ENCODE results near the gene NEK11. TPM values are rescaled to one million over a fixed set of nuclear protein-coding genes. Genes with fewer than 3 reads are reported as not detected.

NEK11 gene
- total RNA-seq, 1 experiment from 2014 or later = 2.5 TPM

DNA sequence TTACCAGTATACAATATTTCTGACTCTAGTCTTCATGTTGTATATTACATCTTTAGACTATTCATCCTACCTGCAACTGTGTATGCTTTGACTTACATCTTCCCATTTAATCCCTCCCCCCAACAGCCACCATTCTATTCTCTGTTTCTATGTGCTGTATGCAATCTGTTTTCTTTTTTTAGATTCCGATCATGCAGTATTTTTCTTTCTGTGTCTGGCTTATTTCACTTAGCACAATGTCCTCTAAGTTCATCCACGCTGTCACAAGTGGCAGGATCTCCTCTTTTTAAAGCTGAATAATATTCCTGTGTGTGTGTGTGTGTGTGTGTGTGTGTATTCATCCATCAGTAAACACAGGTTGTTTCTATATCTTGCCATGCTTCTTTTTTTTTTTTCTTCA, 288.5 kb downstream of the NEK11 start:
- H3K9me3 ChIP-seq (ENCODE audit: low read length) = no peaks in the 10 kb centered on the region
- DNase-seq = no peak
- H3K4me3 ChIP-seq (ENCODE audit: low read length) = no peak overlapping the region
- no peaks in the 10 kb centered on the region for H3K79me2 ChIP-seq (ENCODE audit: low read length)
- H3K9ac ChIP-seq (ENCODE audit: low read length) = no peak overlapping the region
- no peak overlapping the region for H3K27ac ChIP-seq (ENCODE audit: low read length)
- H3K4me1 ChIP-seq (ENCODE audit: low read length) = no peaks in the 10 kb centered on the region
- H3K9me2 ChIP-seq (replicated peaks; ENCODE audit: insufficient read depth, low read length) = no peaks in the 10 kb centered on the region
- no peak overlapping the region for H2AFZ ChIP-seq (ENCODE audit: low read length)
- H4K20me1 ChIP-seq (ENCODE audit: insufficient read depth, low read depth, low read length) = no peaks in the 10 kb centered on the region
- no peaks in the 10 kb centered on the region for H3K27me3 ChIP-seq (ENCODE audit: low read length)
- no peak overlapping the region for H3K4me2 ChIP-seq (ENCODE audit: low read depth, low read length, poor library complexity, severe bottlenecking)
- no peaks in the 10 kb centered on the region for H3K36me3 ChIP-seq (ENCODE audit: insufficient read depth, low read length)

DNA sequence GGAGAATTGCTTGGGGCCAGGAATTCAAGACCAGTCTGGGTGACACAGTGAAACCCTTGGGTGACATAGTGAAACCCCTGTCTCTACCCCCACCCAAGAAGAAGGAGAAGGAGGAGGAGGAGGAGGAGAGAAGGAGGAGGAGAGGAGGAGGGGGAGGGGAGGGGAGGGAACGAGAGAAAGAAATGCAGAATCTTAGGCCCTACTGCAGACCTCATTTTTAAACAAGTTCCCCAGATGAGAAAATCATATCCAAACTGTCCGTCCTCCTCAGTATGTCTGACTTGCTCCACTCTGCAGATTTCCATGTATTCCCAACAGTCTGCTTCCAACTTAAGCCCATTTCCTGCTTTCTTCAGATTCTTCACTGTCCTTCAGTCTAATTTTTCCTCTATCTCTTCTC, 291.0 kb downstream of the NEK11 start:
- H2AFZ ChIP-seq (ENCODE audit: low read length) = no peak overlapping the region
- H3K9me2 ChIP-seq (replicated peaks; ENCODE audit: insufficient read depth, low read length) = no peaks in the 10 kb centered on the region
- DNase-seq = no peak
- H3K27me3 ChIP-seq (ENCODE audit: low read length) = no peaks in the 10 kb centered on the region
- no peaks in the 10 kb centered on the region for H4K20me1 ChIP-seq (ENCODE audit: insufficient read depth, low read depth, low read length)
- H3K4me3 ChIP-seq (ENCODE audit: low read length) = no peak overlapping the region
- H3K27ac ChIP-seq (ENCODE audit: low read length) = no peak overlapping the region
- H3K4me1 ChIP-seq (ENCODE audit: low read length) = no peaks in the 10 kb centered on the region
- no peaks in the 10 kb centered on the region for H3K9me3 ChIP-seq (ENCODE audit: low read length)
- H3K9ac ChIP-seq (ENCODE audit: low read length) = no peak overlapping the region
- H3K36me3 ChIP-seq (ENCODE audit: insufficient read depth, low read length) = no peaks in the 10 kb centered on the region
- H3K79me2 ChIP-seq (ENCODE audit: low read length) = no peaks in the 10 kb centered on the region
- no peak overlapping the region for H3K4me2 ChIP-seq (ENCODE audit: low read depth, low read length, poor library complexity, severe bottlenecking)

DNA sequence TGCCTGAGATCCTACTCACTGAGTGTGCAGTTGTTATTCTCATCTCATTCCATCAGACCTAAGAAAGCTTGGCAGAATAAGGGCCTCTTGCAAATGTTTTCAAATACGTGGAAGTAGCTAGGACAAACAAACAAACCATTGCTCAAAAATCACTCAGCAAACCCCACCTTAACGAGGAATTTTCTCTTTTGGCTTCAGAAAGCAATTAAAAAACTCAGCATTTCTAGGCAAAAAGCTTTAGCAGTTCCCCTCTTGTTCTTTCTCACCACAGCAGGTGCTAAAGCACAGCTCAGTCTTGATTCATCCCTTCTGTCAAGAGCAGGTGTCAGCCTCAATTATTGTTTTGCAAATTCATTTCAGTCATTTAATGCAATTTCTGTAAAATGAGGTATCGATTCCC, 296.3 kb downstream of the NEK11 start:
- Histone ChIP-seq H3K9me2 (replicated peaks; ENCODE audit: insufficient read depth, low read length) (no peaks in the 10 kb centered on the region), H3K79me2 (ENCODE audit: low read length) (no peaks in the 10 kb centered on the region), H3K4me3 (ENCODE audit: low read length) (no peak overlapping the region), H4K20me1 (ENCODE audit: insufficient read depth, low read depth, low read length) (no peaks in the 10 kb centered on the region), H3K9me3 (ENCODE audit: low read length) (no peaks in the 10 kb centered on the region), H3K36me3 (ENCODE audit: insufficient read depth, low read length) (no peaks in the 10 kb centered on the region), H3K27me3 (ENCODE audit: low read length) (no peaks in the 10 kb centered on the region), H3K4me1 (ENCODE audit: low read length) (no peaks in the 10 kb centered on the region), H2AFZ (ENCODE audit: low read length) (no peak overlapping the region), H3K27ac (ENCODE audit: low read length) (no peak overlapping the region), H3K4me2 (ENCODE audit: low read depth, low read length, poor library complexity, severe bottlenecking) (no peak overlapping the region), H3K9ac (ENCODE audit: low read length) (no peak overlapping the region)
- no peak for DNase-seq

DNA sequence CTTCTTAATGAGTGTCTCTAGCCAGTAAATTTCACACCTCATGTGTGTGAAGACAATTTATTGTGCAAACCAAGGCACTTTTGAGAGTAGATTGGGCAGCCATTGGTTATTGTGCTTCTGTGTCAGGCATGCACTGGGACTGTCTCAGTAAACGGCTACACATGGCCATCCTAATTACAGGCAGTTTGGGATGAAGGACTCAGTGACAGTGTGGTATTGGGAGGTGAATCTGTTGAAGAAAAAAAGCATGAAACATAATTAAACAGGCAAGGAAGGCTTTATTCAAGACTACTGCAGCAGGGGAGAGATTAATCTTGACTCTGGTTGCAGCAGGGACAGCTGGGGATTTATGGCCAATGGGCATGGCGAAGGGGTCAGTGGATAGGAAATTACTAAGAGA, 297.1 kb downstream of the NEK11 start:
- Histone ChIP-seq H3K4me3 (ENCODE audit: low read length) (no peak overlapping the region), H2AFZ (ENCODE audit: low read length) (no peak overlapping the region), H3K9me3 (ENCODE audit: low read length) (no peaks in the 10 kb centered on the region), H4K20me1 (ENCODE audit: insufficient read depth, low read depth, low read length) (no peaks in the 10 kb centered on the region), H3K9ac (ENCODE audit: low read length) (no peak overlapping the region), H3K9me2 (replicated peaks; ENCODE audit: insufficient read depth, low read length) (no peaks in the 10 kb centered on the region), H3K36me3 (ENCODE audit: insufficient read depth, low read length) (no peaks in the 10 kb centered on the region), H3K27ac (ENCODE audit: low read length) (no peak overlapping the region), H3K79me2 (ENCODE audit: low read length) (no peaks in the 10 kb centered on the region), H3K4me1 (ENCODE audit: low read length) (no peaks in the 10 kb centered on the region), H3K4me2 (ENCODE audit: low read depth, low read length, poor library complexity, severe bottlenecking) (no peak overlapping the region), H3K27me3 (ENCODE audit: low read length) (no peaks in the 10 kb centered on the region)
- no peak for DNase-seq

DNA sequence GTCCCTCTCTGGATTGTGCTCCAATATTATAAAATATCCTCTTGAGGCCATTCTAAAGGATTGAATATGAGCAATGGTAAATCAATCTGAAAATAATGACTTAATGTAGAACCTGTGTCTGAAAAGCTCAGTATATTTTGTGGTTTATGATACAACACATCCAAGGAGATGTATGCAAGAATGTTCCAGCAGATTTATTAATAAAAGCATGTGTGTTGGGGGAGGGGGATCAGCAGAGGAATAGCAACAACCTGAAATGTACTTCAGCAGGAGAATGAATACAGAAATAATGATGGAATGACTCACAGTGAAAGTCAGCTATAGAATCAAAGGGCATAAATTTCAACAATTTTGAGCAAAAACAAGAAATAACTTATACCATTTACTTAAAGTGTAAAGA, 298.2 kb downstream of the NEK11 start:
- DNase-seq = no peak
- Histone ChIP-seq H3K4me1 (ENCODE audit: low read length) (no peaks in the 10 kb centered on the region; the same call in 1 of the 2 replicates), H3K9me2 (replicated peaks; ENCODE audit: insufficient read depth, low read length) (no peaks in the 10 kb centered on the region), H3K4me3 (ENCODE audit: low read length) (no peak overlapping the region), H3K27me3 (ENCODE audit: low read length) (no peaks in the 10 kb centered on the region), H3K27ac (ENCODE audit: low read length) (no peak overlapping the region), H3K79me2 (ENCODE audit: low read length) (no peaks in the 10 kb centered on the region), H3K9ac (ENCODE audit: low read length) (no peak overlapping the region), H3K4me2 (ENCODE audit: low read depth, low read length, poor library complexity, severe bottlenecking) (no peak overlapping the region), H4K20me1 (ENCODE audit: insufficient read depth, low read depth, low read length) (no peaks in the 10 kb centered on the region), H3K9me3 (ENCODE audit: low read length) (no peaks in the 10 kb centered on the region), H2AFZ (ENCODE audit: low read length) (no peak overlapping the region), H3K36me3 (ENCODE audit: insufficient read depth, low read length) (no peaks in the 10 kb centered on the region)

DNA sequence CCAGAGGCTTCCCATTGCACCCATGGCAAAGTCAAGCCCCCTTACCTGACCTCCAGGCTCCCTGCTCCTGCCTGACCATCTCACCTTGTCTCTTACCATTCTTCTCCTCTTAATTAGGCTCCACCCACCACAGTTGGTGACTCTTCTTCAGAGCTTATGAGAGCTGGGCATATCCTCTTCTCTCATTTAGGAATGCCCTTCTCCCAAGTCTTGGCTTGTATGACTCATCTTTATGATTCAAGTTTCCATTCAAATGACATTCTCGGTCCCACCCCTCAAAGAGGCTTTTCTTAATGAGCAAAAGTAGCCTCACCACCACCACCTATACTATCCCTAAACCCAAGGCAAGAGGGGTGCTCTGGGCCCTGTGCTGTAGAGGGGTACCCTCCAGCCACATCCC, 299.6 kb downstream of the NEK11 start:
- H3K4me2 ChIP-seq (ENCODE audit: low read depth, low read length, poor library complexity, severe bottlenecking) = no peak overlapping the region

DNA sequence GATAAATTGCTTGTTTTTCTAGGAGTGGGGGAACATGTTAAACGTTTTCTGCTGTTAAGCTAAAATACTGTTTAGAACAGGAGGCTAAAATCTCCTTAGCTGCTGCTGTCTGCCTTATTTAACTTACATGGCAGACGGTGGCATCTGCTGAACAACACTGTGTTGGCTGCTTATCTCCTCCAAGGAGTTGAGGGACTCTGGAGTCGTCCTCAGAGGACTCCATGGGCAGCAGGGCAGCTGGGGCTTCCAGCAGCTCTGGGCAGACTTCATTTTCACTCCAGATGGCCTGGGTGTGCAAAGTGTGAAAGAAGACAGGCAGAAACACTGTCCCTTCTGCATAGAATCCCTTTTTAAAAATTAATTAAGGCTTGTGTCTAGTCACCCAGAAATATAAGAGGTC, 302.0 kb downstream of the NEK11 start:
- H3K9me2 ChIP-seq (replicated peaks; ENCODE audit: insufficient read depth, low read length) = no peaks in the 10 kb centered on the region
- H3K4me1 ChIP-seq (ENCODE audit: low read length) = no peaks in the 10 kb centered on the region; the same call in 1 of the 2 replicates
- H3K4me2 ChIP-seq (ENCODE audit: low read depth, low read length, poor library complexity, severe bottlenecking) = no peak overlapping the region
- DNase-seq = no peak
- H3K79me2 ChIP-seq (ENCODE audit: low read length) = no peaks in the 10 kb centered on the region
- no peak overlapping the region for H3K27ac ChIP-seq (ENCODE audit: low read length)
- H3K9me3 ChIP-seq (ENCODE audit: low read length) = no peaks in the 10 kb centered on the region
- no peak overlapping the region for H3K9ac ChIP-seq (ENCODE audit: low read length)
- H3K4me3 ChIP-seq (ENCODE audit: low read length) = no peak overlapping the region
- H3K27me3 ChIP-seq (ENCODE audit: low read length) = no peaks in the 10 kb centered on the region
- H2AFZ ChIP-seq (ENCODE audit: low read length) = no peak overlapping the region
- no peaks in the 10 kb centered on the region for H3K36me3 ChIP-seq (ENCODE audit: insufficient read depth, low read length)
- no peaks in the 10 kb centered on the region for H4K20me1 ChIP-seq (ENCODE audit: insufficient read depth, low read depth, low read length)

More for the DNA sequence above, 299.6 kb downstream of the NEK11 start:
- no peaks in the 10 kb centered on the region for H3K9me2 ChIP-seq (replicated peaks; ENCODE audit: insufficient read depth, low read length)
- H3K9me3 ChIP-seq (ENCODE audit: low read length) = no peaks in the 10 kb centered on the region
- H4K20me1 ChIP-seq (ENCODE audit: insufficient read depth, low read depth, low read length) = no peaks in the 10 kb centered on the region
- H3K36me3 ChIP-seq (ENCODE audit: insufficient read depth, low read length) = no peaks in the 10 kb centered on the region
- no peak overlapping the region for H3K9ac ChIP-seq (ENCODE audit: low read length)
- no peaks in the 10 kb centered on the region for H3K27me3 ChIP-seq (ENCODE audit: low read length)
- no peaks in the 10 kb centered on the region for H3K79me2 ChIP-seq (ENCODE audit: low read length)
- no peaks in the 10 kb centered on the region; the same call in 1 of the 2 replicates for H3K4me1 ChIP-seq (ENCODE audit: low read length)
- DNase-seq = no peak
- H3K27ac ChIP-seq (ENCODE audit: low read length) = no peak overlapping the region
- H3K4me3 ChIP-seq (ENCODE audit: low read length) = no peak overlapping the region
- H2AFZ ChIP-seq (ENCODE audit: low read length) = no peak overlapping the region

DNA sequence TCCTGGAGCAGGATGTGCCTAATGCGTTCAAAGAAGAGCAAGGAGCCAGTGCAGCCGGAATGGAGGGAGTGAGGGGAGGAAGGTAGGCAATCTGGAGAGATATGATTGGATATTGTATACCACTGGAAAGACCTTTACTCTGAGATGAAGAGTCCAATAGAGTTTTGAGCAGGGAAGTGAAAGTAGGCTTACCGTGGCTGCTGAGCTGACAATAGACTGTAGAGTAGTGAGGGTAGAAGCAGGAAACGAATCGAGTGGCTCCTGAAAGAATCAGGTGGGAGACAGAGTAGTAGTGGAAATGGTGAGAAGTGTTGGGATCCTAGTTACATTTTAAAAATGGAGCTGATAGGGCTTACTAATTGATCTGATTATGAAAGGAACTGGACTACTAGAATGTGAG, 303.1 kb downstream of the NEK11 start:
- H3K4me2 ChIP-seq (ENCODE audit: low read depth, low read length, poor library complexity, severe bottlenecking) = no peak overlapping the region
- H3K79me2 ChIP-seq (ENCODE audit: low read length) = no peaks in the 10 kb centered on the region

More for the DNA sequence above, 303.1 kb downstream of the NEK11 start:
- DNase-seq = no peak
- no peak overlapping the region for H2AFZ ChIP-seq (ENCODE audit: low read length)
- no peaks in the 10 kb centered on the region; the same call in 1 of the 2 replicates for H3K4me1 ChIP-seq (ENCODE audit: low read length)
- H3K9me2 ChIP-seq (replicated peaks; ENCODE audit: insufficient read depth, low read length) = no peaks in the 10 kb centered on the region
- no peak overlapping the region for H3K4me3 ChIP-seq (ENCODE audit: low read length)
- no peaks in the 10 kb centered on the region for H3K36me3 ChIP-seq (ENCODE audit: insufficient read depth, low read length)
- H4K20me1 ChIP-seq (ENCODE audit: insufficient read depth, low read depth, low read length) = no peaks in the 10 kb centered on the region
- no peak overlapping the region for H3K27ac ChIP-seq (ENCODE audit: low read length)
- H3K9ac ChIP-seq (ENCODE audit: low read length) = no peak overlapping the region
- H3K27me3 ChIP-seq (ENCODE audit: low read length) = no peaks in the 10 kb centered on the region
- no peaks in the 10 kb centered on the region for H3K9me3 ChIP-seq (ENCODE audit: low read length)
